Heart right ventricle (tissue), 16 donors: Measurements from ENCODE around the gene ASPHD2. TPM values are rescaled to one million over a fixed set of nuclear protein-coding genes. Genes with fewer than 3 reads are reported as not detected.
"Not testable (repeated sequence)": the region's sequence is repeated elsewhere in the genome, so short reads cannot be mapped to it uniquely, and the experiment has no call there.

Source experiments
- ATAC-seq, 8 donors: fragments of 200-7000 bp; cut with Tn5 transposase; one replicate each; pipeline ENCODE4 v1.9.1; 2020; ENCODE audit warnings: mild to moderate bottlenecking in 8 of 8, moderate library complexity in 8 of 8, moderate number of reproducible peaks in 1 of 8
- DNase-seq, 2 donors: peaks; one replicate each; pipeline ENCODE4 v3.0.0-alpha.2; 2020
- H3K27ac ChIP-seq, 10 donors: fragments of 200-600 bp; sonication (generic) in 2 of 10; one replicate each; pipeline versions ENCODE4 v1.5.0 to v1.8.0; 2020 to 2022; ENCODE audit warnings: mild to moderate bottlenecking in 3 of 10
- H3K27me3 ChIP-seq, 7 donors: fragments of 200-600 bp; one replicate each; pipeline ENCODE4 v1.8.0; 2021 to 2022; ENCODE audit warnings: mild to moderate bottlenecking in 2 of 7
- H3K36me3 ChIP-seq, 9 donors: fragments of 200-600 bp; sonication (generic) in 1 of 9; one replicate each; pipeline versions ENCODE4 v1.5.0 to v1.8.0; 2020 to 2022; ENCODE audit warnings: mild to moderate bottlenecking in 2 of 9
- H3K4me1 ChIP-seq, 9 donors: fragments of 200-600 bp; sonication (generic) in 1 of 9; one replicate each; pipeline versions ENCODE4 v1.5.0 to v1.8.0; 2020 to 2022; ENCODE audit warnings: mild to moderate bottlenecking in 4 of 9
- H3K4me3 ChIP-seq, 10 donors: fragments of 200-600 bp; sonication (generic) in 2 of 10; one replicate each; pipeline versions ENCODE4 v1.5.0 to v1.8.0; 2020 to 2022; ENCODE audit warnings: mild to moderate bottlenecking in 7 of 10, moderate library complexity in 2 of 10
- H3K9me3 ChIP-seq, 11 donors: fragments of 200-600 bp in 10 of 11; sonication (generic) in 2 of 11; one replicate each; pipeline versions ENCODE4 v1.5.0 to v1.8.0; 2013 to 2022; ENCODE audit warnings: mild to moderate bottlenecking in 2 of 11, control low read depth in 1 of 11, moderate library complexity in 1 of 11
- CTCF ChIP-seq, 9 donors: fragments of 200-600 bp; sonication (generic) in 2 of 9; IDR thresholded peaks; one replicate each; pipeline versions ENCODE4 v1.5.0 to v1.8.0; 2021 to 2022; ENCODE audit warnings: antibody characterized with exemption in 9 of 9, mild to moderate bottlenecking in 5 of 9, moderate library complexity in 1 of 9
- WGBS, 2 donors: extraction: QIAGEN DNeasy Blood & Tissue Kit; methylation state at CpG; one replicate each; pipeline ENCODE4 v1.1.7; 2013; ENCODE audit warnings: inconsistent platforms in 1 of 2; 5-methylcytosine and 5-hydroxymethylcytosine counted together
- intact Hi-C, 10 donors: fragments of 100-400 bp; cut with DNase I; formaldehyde crosslinking; loops; one replicate each; pipeline versions ENCODE4 v1.11.1 to v1.14.2; 2022
- polyA plus RNA-seq, 2 donors: library from polyadenylated mRNA; stranded (reverse); fragments of 200-250 nt; gene quantifications; one replicate each; pipeline ENCODE4 v1.2.3, GENCODE V29; 2013
- total RNA-seq, 10 donors: library from RNA; stranded (reverse); fragmentation: NEBNext Ultra II Directional in 3 of 10; extraction: Animal tissue kit (Norgen Biotek cat#: 25700) in 3 of 10; gene quantifications; one replicate each; pipeline versions ENCODE4 v1.2.1 to v1.2.4, GENCODE V29; 2021 to 2023
- donor health status: Arrhythmogenic right ventricular cardiomyopathy.
- donor health status: ischemic (EF 13 %, LVEDD 7.1; RV severe dilation, severe dysfunction).
- donor health status: healthy with polysubstance abuse.
- donor health status: DM: no; HTN: yes; CAD: no.
- donor health status: DM: no; HTN: no; CAD: no.
- donor health status: ischemic (EF 25% LVEDD 6.9; RV normal size, moderate dysfunction).
- donor health status: ischemic (EF 25% LVEDD 5.7; RV mildly dilated, moderate dysfunction).
- donor health status: healthy.
- donor health status: DM: yes; HTN: yes; CAD: no.
- donor health status: Ischemic cardiomyopathy.
- donor health status: ischemic (EF 35%, LVEDD 5.7; RV mildly dilated, moderate dysfunction).
- donor health status: nonischemic (EF 11% LVEDD 7.7; RV severe dilation, severe dysfunction).
- donor health status: DM: yes; HTN: yes; CAD: no.
- donor health status: PGD.
- donor health status: ischemic (EF 29% LVEDD 5.4; RV normal size, mild dysfunction).
- donor health status: nonischemic (EF 23%, LVEDD 6.1; RV moderate dilation, normal function).

Gene ASPHD2
- total and polyA plus RNA-seq, 12 donors = 0.07 to 1.8 (median 0.15) TPM; not detected in 3

GRCh38 chr22:26406118-26406517 lies 22.9 kb upstream of the ASPHD2 start:
- ATAC-seq = no peak
- H3K4me1 ChIP-seq = peaks cover 0 to 15% (median 0%) of the 10 kb centered on the region in 9 donors
- peaks cover 0 to 65% (median 28%) of the 10 kb centered on the region in 7 donors for H3K27me3 ChIP-seq
- WGBS, 2 donors = 82 to 88% methylated on average over 4 of the region's 4 CpGs
- intact Hi-C loops = loop anchor here in 1 of 10 donors (10.0 kb wide), 1 partner anchor 49 kb away; no protein-coding TSS in a partner anchor
- no peak overlapping the region for H3K4me3 ChIP-seq
- no peak for TF ChIP-seq CTCF (IDR thresholded peaks at IDR 0.05)
- no peaks in the 10 kb centered on the region for H3K9me3 ChIP-seq
- H3K36me3 ChIP-seq = no peaks in the 10 kb centered on the region
- no peak overlapping the region for H3K27ac ChIP-seq
- DNase-seq = no peak

GRCh38 chr22:26408562-26409220 lies 20.4 kb upstream of the ASPHD2 start:
- intact Hi-C loops = loop anchor here in 1 of 10 donors (10.0 kb wide), 1 partner anchor 46 kb away; no protein-coding TSS in a partner anchor

DNA sequence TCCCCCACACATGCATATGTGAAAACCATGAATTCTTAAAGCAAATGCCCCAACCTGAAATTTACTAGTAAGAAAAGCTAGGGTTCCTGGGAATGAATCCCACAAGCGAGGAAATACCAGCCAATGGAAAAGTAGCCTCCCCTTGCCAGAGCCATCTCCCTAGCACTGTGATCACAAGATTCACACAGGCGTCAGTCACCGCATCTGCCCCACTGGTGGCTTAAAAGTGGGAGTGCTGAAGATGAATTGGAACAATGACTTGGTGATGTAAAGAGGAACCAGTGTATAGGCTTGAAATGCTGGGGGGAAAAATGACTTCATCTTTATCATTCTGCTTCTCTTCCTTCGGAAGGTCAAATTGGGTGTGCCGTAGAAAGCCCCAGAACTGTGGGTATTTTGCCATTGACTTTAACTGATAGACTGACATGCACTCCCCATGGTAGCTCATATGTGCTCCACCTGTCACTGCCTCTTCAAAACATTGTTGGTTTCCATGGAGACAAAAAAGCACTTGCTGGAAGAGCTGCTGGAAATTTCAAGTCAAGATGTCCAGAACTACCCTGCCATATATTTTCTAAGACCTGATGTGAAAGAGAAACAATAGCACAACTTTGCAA lies 19.2 kb upstream of the ASPHD2 start:
- no peak for TF ChIP-seq CTCF (IDR thresholded peaks at IDR 0.05)
- Histone ChIP-seq H3K27me3 (peaks cover 0 to 82% (median 46%) of the 10 kb centered on the region in 7 donors), H3K4me1 (peaks cover 0 to 11% (median 0%) of the 10 kb centered on the region in 9 donors), H3K9me3 (no peaks in the 10 kb centered on the region), H3K27ac (no peak overlapping the region), H3K4me3 (no peak overlapping the region), H3K36me3 (no peaks in the 10 kb centered on the region)
- WGBS, 2 donors = 45 to 57% methylated on average over 5 of the region's 5 CpGs
- no peak for ATAC-seq
- no peak for DNase-seq
- intact Hi-C loops = loop anchor here in 1 of 10 donors (10.0 kb wide), 1 partner anchor 45 kb away; no protein-coding TSS in a partner anchor

More at GRCh38 chr22:26408562-26409220, 20.4 kb upstream of the ASPHD2 start:
- WGBS, 2 donors = 91 to 92% methylated on average over 7 of the region's 7 CpGs
- not testable (repeated sequence) for H3K9me3 ChIP-seq, H3K36me3 ChIP-seq, ATAC-seq, H3K27ac ChIP-seq, H3K4me3 ChIP-seq, DNase-seq
- peaks cover 0 to 15% (median 0%) of the 10 kb centered on the region in 9 donors for H3K4me1 ChIP-seq
- peaks cover 0 to 74% (median 35%) of the 10 kb centered on the region in 7 donors for H3K27me3 ChIP-seq

DNA sequence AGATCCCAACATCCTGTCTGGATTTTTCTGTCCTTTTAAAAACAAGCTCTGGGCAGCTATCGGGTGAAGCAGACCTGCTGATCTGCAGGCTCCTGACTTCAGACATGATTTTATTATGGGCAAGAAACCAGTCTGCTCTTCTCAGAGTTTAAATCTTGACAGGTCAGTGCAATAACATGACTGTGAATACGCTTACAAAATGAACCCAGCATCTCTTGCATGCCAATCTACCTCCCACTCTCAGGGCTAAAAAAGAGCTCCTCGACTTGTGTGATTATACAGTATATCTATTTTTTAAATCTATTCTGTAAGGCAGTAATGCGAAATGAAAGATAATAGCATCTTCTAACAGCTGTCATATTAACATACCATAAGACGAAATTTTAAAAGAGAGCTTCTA lies 18.7 kb upstream of the ASPHD2 start:
- no peak for DNase-seq
- 57 to 64% methylated on average over 5 of the region's 5 CpGs for WGBS, 2 donors
- no peaks in the 10 kb centered on the region for H3K36me3 ChIP-seq
- H3K27ac ChIP-seq = no peak overlapping the region
- H3K9me3 ChIP-seq = no peaks in the 10 kb centered on the region
- H3K4me1 ChIP-seq = peaks cover 0 to 5% (median 0%) of the 10 kb centered on the region in 9 donors
- no peak for ATAC-seq
- H3K4me3 ChIP-seq = no peak overlapping the region
- peaks cover 0 to 80% (median 46%) of the 10 kb centered on the region in 7 donors for H3K27me3 ChIP-seq
- intact Hi-C loops = no loop called here
- no peak for TF ChIP-seq CTCF (IDR thresholded peaks at IDR 0.05)
